Measurements from ENCODE around the gene ELF5. TPM values are rescaled to one million over a fixed set of nuclear protein-coding genes. Genes with fewer than 3 reads are reported as not detected.

ELF5 gene
- polyA plus RNA-seq, 1 experiment = not detected

DNA sequence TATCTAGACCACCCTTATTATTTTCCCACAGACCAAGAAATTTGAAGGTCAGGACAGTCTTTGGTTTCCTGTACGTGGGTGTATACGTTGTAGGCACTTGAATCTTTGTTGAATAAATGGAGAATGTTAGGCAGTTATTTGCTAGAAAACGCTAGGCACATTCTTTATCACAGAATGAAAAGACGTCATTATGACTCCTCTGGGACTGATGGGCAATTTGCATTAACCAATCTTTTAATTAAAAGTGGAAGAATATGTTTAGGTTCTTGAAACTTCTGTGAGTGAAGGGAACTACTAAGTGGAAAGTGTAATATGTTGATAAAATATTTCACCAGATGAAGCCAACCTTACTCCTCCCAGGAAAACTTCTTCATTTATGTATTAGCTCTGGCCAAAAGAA is 69.2 kb downstream of the ELF5 start:
- POLR2A ChIA-PET = no interaction called here
- no peak for DNase-seq (ENCODE audit: low read depth)
- CTCF ChIA-PET = no interaction called here
- Histone ChIP-seq H3K36me3 (ENCODE audit: control insufficient read depth, insufficient read depth, low read length) (no peaks in the 10 kb centered on the region), H3K27me3 (ENCODE audit: control insufficient read depth, insufficient read depth, low read length) (no peaks in the 10 kb centered on the region), H3K4me3 (ENCODE audit: low read depth, low read length) (no peak overlapping the region)
- TF ChIP-seq CTCF (IDR thresholded peaks at IDR 0.05; ENCODE audit: insufficient read depth, low read depth, low read length) = no peak

GRCh38 chr11:34443136-34443535 is 70.5 kb downstream of the ELF5 start:
- POLR2A ChIA-PET = no interaction called here
- H3K27me3 ChIP-seq (ENCODE audit: control insufficient read depth, insufficient read depth, low read length) = no peaks in the 10 kb centered on the region
- no peaks in the 10 kb centered on the region for H3K36me3 ChIP-seq (ENCODE audit: control insufficient read depth, insufficient read depth, low read length)
- DNase-seq (ENCODE audit: low read depth) = no peak
- no peak for TF ChIP-seq CTCF (IDR thresholded peaks at IDR 0.05; ENCODE audit: insufficient read depth, low read depth, low read length)
- CTCF ChIA-PET = no interaction called here
- no peak overlapping the region for H3K4me3 ChIP-seq (ENCODE audit: low read depth, low read length)

DNA sequence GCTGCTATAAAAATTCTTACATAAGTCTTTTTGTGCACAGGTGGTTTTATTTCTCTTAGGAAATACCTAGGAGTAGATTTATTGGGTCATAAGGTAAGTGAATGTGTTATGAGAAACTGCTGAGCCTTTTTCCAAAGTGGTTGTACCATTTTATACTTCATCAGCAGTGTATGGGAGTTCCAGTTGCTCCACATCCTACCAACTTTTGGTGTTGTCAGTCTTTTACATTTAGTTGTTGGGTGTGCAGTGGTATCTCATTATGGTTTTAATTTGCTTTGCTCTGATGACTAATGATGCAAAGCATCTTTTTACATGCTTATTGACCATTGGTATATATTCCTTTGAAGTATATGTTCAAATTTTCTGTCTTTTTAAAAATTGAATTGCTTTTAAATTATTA is 71.8 kb downstream of the ELF5 start:
- Histone ChIP-seq H3K36me3 (ENCODE audit: control insufficient read depth, insufficient read depth, low read length) (no peaks in the 10 kb centered on the region), H3K4me3 (ENCODE audit: low read depth, low read length) (no peak overlapping the region), H3K27me3 (ENCODE audit: control insufficient read depth, insufficient read depth, low read length) (no peaks in the 10 kb centered on the region)
- no peak for TF ChIP-seq CTCF (IDR thresholded peaks at IDR 0.05; ENCODE audit: insufficient read depth, low read depth, low read length)
- CTCF ChIA-PET = interaction anchor here (1.1 kb wide), 1 partner anchor 78 kb away, joined by 3 read pairs; no protein-coding TSS in a partner anchor
- POLR2A ChIA-PET = no interaction called here
- DNase-seq (ENCODE audit: low read depth) = no peak

GRCh38 chr11:34439610-34440198 is 73.9 kb downstream of the ELF5 start:
- Histone ChIP-seq H3K36me3 (ENCODE audit: control insufficient read depth, insufficient read depth, low read length) (no peaks in the 10 kb centered on the region), H3K4me3 (ENCODE audit: low read depth, low read length) (peak overlapping the region; percentile 69), H3K27me3 (ENCODE audit: control insufficient read depth, insufficient read depth, low read length) (no peaks in the 10 kb centered on the region)
- TF ChIP-seq CTCF (IDR thresholded peaks at IDR 0.05; ENCODE audit: insufficient read depth, low read depth, low read length) = no peak
- ChIA-PET CTCF (interaction anchor here (0.9 to 1.4 kb wide), 3 partner anchors 9 to 81 kb away, joined by 3 to 8 read pairs (median 4); partner anchors contain the start of gene ABTB2), POLR2A (no interaction called here)
- DNase-seq (ENCODE audit: low read depth) = no peak

DNA sequence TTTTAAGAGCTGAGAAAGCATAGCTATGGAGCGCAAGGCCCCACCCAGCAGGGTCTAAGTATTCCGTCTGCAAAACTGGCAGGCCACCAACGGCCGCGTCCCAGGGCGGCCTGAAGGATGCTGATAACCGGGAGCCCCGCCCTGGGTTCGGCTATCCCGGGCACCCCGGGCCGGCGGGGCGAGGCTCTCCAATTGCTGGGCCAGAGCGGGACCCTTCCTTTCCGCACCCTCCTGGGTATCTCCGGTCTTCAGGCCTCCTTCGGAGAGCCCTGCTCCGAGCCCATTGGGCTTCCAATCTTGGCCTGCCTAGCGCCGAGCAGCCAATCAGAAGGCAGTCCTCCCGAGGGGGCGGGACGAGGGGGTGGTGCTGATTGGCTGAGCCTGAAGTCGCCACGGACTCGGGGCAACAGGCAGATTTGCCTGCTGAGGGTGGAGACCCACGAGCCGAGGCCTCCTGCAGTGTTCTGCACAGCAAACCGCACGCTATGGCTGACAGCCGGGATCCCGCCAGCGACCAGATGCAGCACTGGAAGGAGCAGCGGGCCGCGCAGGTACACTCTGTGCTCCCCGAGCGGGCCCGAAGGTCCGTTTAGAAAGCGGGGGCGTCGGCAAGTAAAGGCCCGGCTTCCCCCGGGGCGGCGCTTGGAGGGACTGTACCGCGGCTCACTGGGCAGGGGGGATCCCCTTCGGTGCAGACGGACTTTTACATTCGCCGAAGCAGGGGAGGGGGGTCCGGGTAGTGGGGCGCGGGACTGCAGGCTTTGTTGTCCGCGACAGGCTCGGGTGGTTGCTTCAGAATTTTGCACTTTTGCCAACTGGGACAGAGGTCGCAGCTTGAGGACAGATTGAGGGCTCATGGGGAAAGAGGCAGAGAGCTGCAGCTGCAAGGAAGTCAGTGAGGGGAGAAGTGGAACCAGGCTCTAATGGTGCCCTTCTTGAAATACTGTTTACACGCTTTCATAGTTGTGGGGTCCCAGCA is 74.8 kb downstream of the ELF5 start, which contains the start of gene CAT:
CAT (plus strand) TSS at position 406 of the 979 bp plus-strand sequence; CDS start at position 486, 80 bp downstream.
- Histone ChIP-seq H3K27me3 (ENCODE audit: control insufficient read depth, insufficient read depth, low read length) (no peaks in the 10 kb centered on the region), H3K36me3 (ENCODE audit: control insufficient read depth, insufficient read depth, low read length) (no peaks in the 10 kb centered on the region), H3K4me3 (ENCODE audit: low read depth, low read length) (peak within 1 kb of the TSS; percentile 69)
- peak; percentile 86 for DNase-seq (ENCODE audit: low read depth)
- TF ChIP-seq CTCF (IDR thresholded peaks at IDR 0.05; ENCODE audit: insufficient read depth, low read depth, low read length) = no peak
- ChIA-PET CTCF (interaction anchor here (1.0 to 1.4 kb wide), 4 partner anchors 9 to 81 kb away, joined by 3 to 8 read pairs (median 4); partner anchors contain the start of gene ABTB2), POLR2A (no interaction called here)

Measured in BJ (cell line).